Measurements from ENCODE around the gene MCF2L.

MCF2L gene

GRCh38 chr13:112961457-112962369 is 7.3 kb upstream of the MCF2L start:
- TF ChIP-seq REST (IDR thresholded peaks at IDR 0.05; ENCODE audit: insufficient read depth in 1 of 2, low read depth in 2 of 2, low read length in 2 of 2) (no peak), POLR2AphosphoS5 (IDR thresholded peaks at IDR 0.05; ENCODE audit: low read depth, low read length) (no peak), FOXP2 (optimal IDR thresholded peaks at IDR 0.05; ENCODE audit: borderline replicate concordance, extremely low read depth, extremely low read length, insufficient read depth) (no peak), SIN3A (IDR thresholded peaks at IDR 0.05; ENCODE audit: borderline replicate concordance, insufficient read depth, low read length) (no peak), TAF1 (IDR thresholded peaks at IDR 0.05; ENCODE audit: borderline replicate concordance, insufficient read depth, low read length) (no peak)

DNA sequence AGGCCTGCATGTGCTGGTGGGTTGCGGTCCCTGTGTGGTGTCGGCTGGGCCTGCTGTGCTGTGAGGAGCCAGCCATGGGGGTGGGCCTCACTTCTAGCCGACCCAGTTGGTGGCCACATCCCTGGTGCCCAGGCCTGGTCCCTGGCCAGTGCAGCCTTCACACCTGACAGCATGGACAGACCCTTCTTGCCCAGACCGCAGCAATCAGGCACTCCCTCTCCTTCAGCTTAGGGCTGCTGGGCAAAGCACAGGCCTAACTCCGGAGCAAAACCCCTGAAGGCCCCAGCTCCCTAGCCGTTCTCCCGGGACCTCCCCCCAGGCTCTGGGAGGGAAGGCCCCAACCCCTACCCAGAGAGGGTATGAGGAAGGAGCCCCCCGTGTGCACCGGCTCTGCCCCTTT is 6.6 kb upstream of the MCF2L start:
- no peak for TF ChIP-seq SIN3A (IDR thresholded peaks at IDR 0.05; ENCODE audit: borderline replicate concordance, insufficient read depth, low read length)
- no peak for TF ChIP-seq FOXP2 (optimal IDR thresholded peaks at IDR 0.05; ENCODE audit: borderline replicate concordance, extremely low read depth, extremely low read length, insufficient read depth)
- TF ChIP-seq TAF1 (IDR thresholded peaks at IDR 0.05; ENCODE audit: borderline replicate concordance, insufficient read depth, low read length) = no peak
- TF ChIP-seq REST (IDR thresholded peaks at IDR 0.05; ENCODE audit: insufficient read depth in 1 of 2, low read depth in 2 of 2, low read length in 2 of 2) = no peak
- TF ChIP-seq POLR2AphosphoS5 (IDR thresholded peaks at IDR 0.05; ENCODE audit: low read depth, low read length) = no peak

GRCh38 chr13:112962911-112963625 is 5.9 kb upstream of the MCF2L start:
- TF ChIP-seq TAF1 (IDR thresholded peaks at IDR 0.05; ENCODE audit: borderline replicate concordance, insufficient read depth, low read length) = no peak
- TF ChIP-seq POLR2AphosphoS5 (IDR thresholded peaks at IDR 0.05; ENCODE audit: low read depth, low read length) = no peak
- TF ChIP-seq REST (IDR thresholded peaks at IDR 0.05; ENCODE audit: insufficient read depth in 1 of 2, low read depth in 2 of 2, low read length in 2 of 2) = no peak
- TF ChIP-seq FOXP2 (optimal IDR thresholded peaks at IDR 0.05; ENCODE audit: borderline replicate concordance, extremely low read depth, extremely low read length, insufficient read depth) = no peak
- no peak for TF ChIP-seq SIN3A (IDR thresholded peaks at IDR 0.05; ENCODE audit: borderline replicate concordance, insufficient read depth, low read length)

- TF ChIP-seq POLR2AphosphoS5 (IDR thresholded peaks at IDR 0.05; ENCODE audit: low read depth, low read length) (no peak), FOXP2 (optimal IDR thresholded peaks at IDR 0.05; ENCODE audit: borderline replicate concordance, extremely low read depth, extremely low read length, insufficient read depth) (no peak), SIN3A (IDR thresholded peaks at IDR 0.05; ENCODE audit: borderline replicate concordance, insufficient read depth, low read length) (no peak), TAF1 (IDR thresholded peaks at IDR 0.05; ENCODE audit: borderline replicate concordance, insufficient read depth, low read length) (no peak), REST (IDR thresholded peaks at IDR 0.05; ENCODE audit: insufficient read depth in 1 of 2, low read depth in 2 of 2, low read length in 2 of 2) (no peak)
These were observed 5.4 kb upstream of the MCF2L start for GRCh38 chr13:112963641-112964040.
